ENCODE measurements around the gene BOK.
"Not testable (repeated sequence)": the region's sequence is repeated elsewhere in the genome, so short reads cannot be mapped to it uniquely, and the experiment has no call there.

DNA sequence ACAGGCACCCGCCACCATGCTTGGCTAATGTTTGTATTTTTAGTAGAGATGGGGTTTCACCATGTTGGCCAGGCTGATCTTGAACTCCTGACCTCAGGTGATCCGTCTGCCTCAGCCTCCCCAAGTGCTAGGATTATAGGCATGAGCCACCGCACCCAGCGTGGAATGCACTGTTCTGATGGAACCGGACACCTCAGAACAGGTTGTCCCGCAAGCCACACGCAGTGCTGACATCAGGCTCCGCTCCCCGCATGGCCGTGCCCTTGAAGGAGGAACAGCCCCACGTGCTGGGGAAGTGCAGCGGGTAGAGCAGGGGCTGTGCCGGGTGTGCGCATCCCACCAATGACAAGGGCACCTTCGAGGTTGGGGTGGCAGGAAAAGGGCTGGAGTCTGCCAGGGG is 8.7 kb downstream of the BOK start:
- not testable (repeated sequence) for TF ChIP-seq CTCF (IDR thresholded peaks at IDR 0.05; ENCODE audit: low read depth, low read length); EZH2phosphoT487 (IDR thresholded peaks at IDR 0.05; ENCODE audit: low read depth)
